Transverse colon (tissue), 4 donors: Measurements from ENCODE around the gene OSBPL2.

Source experiments
- POLR2A ChIP-seq: fragments of 450-650 bp; IDR thresholded peaks from one replicate; pipeline ENCODE4 v1.6.1; 2016; ENCODE audit warnings: antibody characterized with exemption, mild to moderate bottlenecking, moderate library complexity
- POLR2AphosphoS5 ChIP-seq, 3 donors: sonication (generic); formaldehyde crosslinking; IDR thresholded peaks; one replicate each; pipeline ENCODE4 v1.6.1; 2016; ENCODE audit warnings: antibody characterized with exemption in 3 of 3
- TF ChIP-seq, protein P1 (sequence below), 5 experiments: fragments of 200-600 bp in 3 of 5; fragments of 450-650 bp in 2 of 5; sonication (generic) in 3 of 5; IDR thresholded peaks; 1 replicate in 2 of 5; 2 replicates in 3 of 5; pipeline ENCODE4 v1.5.1; 2016 to 2017; ENCODE audit warnings: antibody characterized with exemption in 5 of 5, inconsistent platforms in 3 of 5, mild to moderate bottlenecking in 2 of 5, moderate library complexity in 1 of 5

DNA sequence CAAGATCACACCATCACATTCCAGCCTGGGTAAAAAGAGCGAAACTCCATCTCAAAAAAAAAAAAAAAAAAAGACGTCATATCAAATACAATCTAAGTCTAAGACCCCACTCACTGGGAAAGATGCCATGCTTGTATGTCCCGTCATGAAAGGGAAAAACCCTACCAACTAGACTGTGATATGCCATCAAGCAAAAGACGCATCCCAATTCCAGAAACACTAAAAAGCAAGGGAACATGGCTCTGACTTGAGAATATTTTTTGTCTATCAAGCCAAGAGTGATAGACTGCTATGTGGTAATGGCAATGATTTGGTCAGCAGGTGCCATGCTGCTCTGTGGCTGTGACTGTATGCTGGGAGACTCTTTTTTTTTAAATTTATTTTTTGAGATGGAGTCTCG is 105.8 kb downstream of the OSBPL2 start:
- TF ChIP-seq, protein P1, sequence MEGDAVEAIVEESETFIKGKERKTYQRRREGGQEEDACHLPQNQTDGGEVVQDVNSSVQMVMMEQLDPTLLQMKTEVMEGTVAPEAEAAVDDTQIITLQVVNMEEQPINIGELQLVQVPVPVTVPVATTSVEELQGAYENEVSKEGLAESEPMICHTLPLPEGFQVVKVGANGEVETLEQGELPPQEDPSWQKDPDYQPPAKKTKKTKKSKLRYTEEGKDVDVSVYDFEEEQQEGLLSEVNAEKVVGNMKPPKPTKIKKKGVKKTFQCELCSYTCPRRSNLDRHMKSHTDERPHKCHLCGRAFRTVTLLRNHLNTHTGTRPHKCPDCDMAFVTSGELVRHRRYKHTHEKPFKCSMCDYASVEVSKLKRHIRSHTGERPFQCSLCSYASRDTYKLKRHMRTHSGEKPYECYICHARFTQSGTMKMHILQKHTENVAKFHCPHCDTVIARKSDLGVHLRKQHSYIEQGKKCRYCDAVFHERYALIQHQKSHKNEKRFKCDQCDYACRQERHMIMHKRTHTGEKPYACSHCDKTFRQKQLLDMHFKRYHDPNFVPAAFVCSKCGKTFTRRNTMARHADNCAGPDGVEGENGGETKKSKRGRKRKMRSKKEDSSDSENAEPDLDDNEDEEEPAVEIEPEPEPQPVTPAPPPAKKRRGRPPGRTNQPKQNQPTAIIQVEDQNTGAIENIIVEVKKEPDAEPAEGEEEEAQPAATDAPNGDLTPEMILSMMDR (IDR thresholded peaks at IDR 0.05): no peak
- TF ChIP-seq POLR2A (no peak), POLR2AphosphoS5 (IDR thresholded peaks at IDR 0.05) (no peak)
